K562 (cell line): ENCODE results near the gene LACTB. TPM values are rescaled to one million over a fixed set of nuclear protein-coding genes. Genes with fewer than 3 reads are reported as not detected.

ENCODE experiments used
- ARHGAP35 ChIP-seq: fragments of 450-650 bp; IDR thresholded peaks from 2 replicates; pipeline ENCODE4 v1.6.1; 2018; ENCODE audit not compliant: partially characterized antibody
- BHLHE40 ChIP-seq: IDR thresholded peaks from 2 replicates; pipeline ENCODE4 v1.6.1; 2011; ENCODE audit warnings: low read length, improper control_type of control experiment
- C11orf30 ChIP-seq: fragments of 450-650 bp; IDR thresholded peaks from 2 replicates; pipeline ENCODE4 v1.6.1; 2016; ENCODE audit warnings: low read depth, mild to moderate bottlenecking
- CHD1 ChIP-seq: fragments of 200-600 bp; sonication (generic); IDR thresholded peaks from one replicate; pipeline ENCODE4 v1.6.1; 2012; ENCODE audit warnings: mild to moderate bottlenecking, moderate library complexity, low read length, inconsistent platforms
- CREB1 ChIP-seq, 2 experiments: sonication (generic) in 1 of 2; formaldehyde crosslinking in 1 of 2; IDR thresholded peaks; 2 replicates each; pipeline versions ENCODE4 v1.6.1 to v1.8.0; 2012 to 2022; ENCODE audit warnings: inconsistent platforms in 1 of 2, mild to moderate bottlenecking in 1 of 2, missing genetic modification reagents in 1 of 2, moderate library complexity in 1 of 2
- CXXC5 ChIP-seq: fragments of 250-450 bp; sonication (Bioruptor Pico); IDR thresholded peaks from 2 replicates; pipeline ENCODE4 v1.8.0; 2022; ENCODE audit warnings: inconsistent platforms, mild to moderate bottlenecking, moderate library complexity
- E2F3 ChIP-seq: fragments of 250-450 bp; sonication (Bioruptor Pico); IDR thresholded peaks from 2 replicates; pipeline ENCODE4 v1.4.0; 2020; ENCODE audit warnings: mild to moderate bottlenecking
- GABPB1 ChIP-seq: sonication (generic); formaldehyde crosslinking; IDR thresholded peaks from 2 replicates; pipeline ENCODE4 v1.8.0; 2022; ENCODE audit warnings: mild to moderate bottlenecking, missing genetic modification reagents
- GABPB2 ChIP-seq: fragments of 250-450 bp; sonication (Bioruptor Pico); conservative IDR thresholded peaks from 2 replicates; pipeline ENCODE4 v1.5.1; 2021; ENCODE audit warnings: mild to moderate bottlenecking
- HMG20A ChIP-seq: fragments of 450-650 bp; formaldehyde crosslinking; conservative IDR thresholded peaks from 2 replicates; pipeline ENCODE4 v1.4.0; 2020; ENCODE audit warnings: mild to moderate bottlenecking, mixed read lengths
- MYC ChIP-seq, 2 experiments: fragments of 250-450 bp in 1 of 2; sonication (Bioruptor Pico) in 1 of 2; IDR thresholded peaks; 2 replicates each; pipeline versions ENCODE4 v1.5.1 to v1.6.1; 2012 to 2021; ENCODE audit warnings: low read depth in 2 of 2, borderline replicate concordance in 1 of 2, improper control_type of control experiment in 1 of 2, low read length in 1 of 2, mild to moderate bottlenecking in 1 of 2, moderate library complexity in 1 of 2
- OTX1 ChIP-seq: fragments of 450-650 bp; formaldehyde crosslinking; IDR thresholded peaks from 2 replicates; pipeline ENCODE4 v1.4.0; 2022; ENCODE audit warnings: mild to moderate bottlenecking
- U2AF2 ChIP-seq: fragments of 200-400 bp; formaldehyde crosslinking; optimal IDR thresholded peaks from 2 replicates; pipeline ENCODE3; 2017; ENCODE audit warnings: low read depth, mild to moderate bottlenecking, low read length
- ZNF263 ChIP-seq: sonication (generic); formaldehyde crosslinking; IDR thresholded peaks from 2 replicates; pipeline ENCODE4 v1.8.0; 2022; ENCODE audit warnings: mild to moderate bottlenecking, missing genetic modification reagents, borderline replicate concordance
- ZNF274 ChIP-seq: IDR thresholded peaks from 2 replicates; pipeline ENCODE4 v1.6.1; 2011; ENCODE audit warnings: low read depth, mild to moderate bottlenecking, low read length, moderate library complexity, borderline replicate concordance
- ZNF696 ChIP-seq: fragments of 250-450 bp; sonication (Bioruptor Pico); conservative IDR thresholded peaks from 2 replicates; pipeline ENCODE4 v1.4.0; 2020; ENCODE audit warnings: mild to moderate bottlenecking, moderate library complexity
- ZNF75A ChIP-seq: fragments of 450-650 bp; formaldehyde crosslinking; IDR thresholded peaks from 2 replicates; pipeline ENCODE4 v1.4.0; 2020; ENCODE audit warnings: mild to moderate bottlenecking
- polyA plus RNA-seq, 8 experiments: library from polyadenylated mRNA; depleted of rRNA in 4 of 8; stranded (reverse) in 5 of 8; unstranded in 3 of 8; fragments of >200 nt; fragmentation: Nextera tagmentation in 2 of 8; fragmentation: Illumina TruSeq in 1 of 8; extraction: Ambion mirVana in 2 of 8; extraction: Trizol in 1 of 8; gene quantifications; 2 replicates each; pipeline versions ENCODE4 v1.2.1 to v1.2.3, GENCODE V29; 2011 to 2014; ENCODE audit warnings: inconsistent platforms in 1 of 8, missing spikeins in 1 of 8
- total RNA-seq, 7 experiments: library from RNA; depleted of rRNA in 6 of 7; stranded (reverse); fragments of >200 nt in 6 of 7; fragmentation: Illumina TruSeq in 2 of 7; extraction: Trizol in 2 of 7; gene quantifications; 2 replicates each; pipeline versions ENCODE4 v1.2.1 to v1.2.3, GENCODE V29; 2011 to 2021; ENCODE audit warnings: low replicate concordance in 1 of 7
- TF ChIP-seq, protein P1 (sequence below): fragments of 200-800 bp; sonication (Bioruptor generic); IDR thresholded peaks from 2 replicates; pipeline ENCODE4 v1.6.1; 2017; ENCODE audit warnings: missing genetic modification characterization, missing compliant biosample characterization
- TF ChIP-seq, protein P2 (sequence below): fragments of 450-650 bp; IDR thresholded peaks from 2 replicates; pipeline ENCODE4 v1.7.0; 2016; ENCODE audit warnings: borderline replicate concordance
- TF ChIP-seq, protein P3 (sequence below): sonication (generic); formaldehyde crosslinking; IDR thresholded peaks from 2 replicates; pipeline ENCODE4 v1.8.0; 2023; ENCODE audit warnings: mild to moderate bottlenecking, missing genetic modification reagents
- TF ChIP-seq, protein P4 (sequence below): sonication (generic); formaldehyde crosslinking; IDR thresholded peaks from 2 replicates; pipeline ENCODE4 v1.8.1; 2023; ENCODE audit warnings: mild to moderate bottlenecking, missing genetic modification reagents

LACTB gene
- total and polyA plus RNA-seq, 9 of the 15 experiments (the other 6 are each of a cell fraction or from before 2014, with no cell fraction given) = 3.1 to 15.5 (median 9.8) TPM

DNA sequence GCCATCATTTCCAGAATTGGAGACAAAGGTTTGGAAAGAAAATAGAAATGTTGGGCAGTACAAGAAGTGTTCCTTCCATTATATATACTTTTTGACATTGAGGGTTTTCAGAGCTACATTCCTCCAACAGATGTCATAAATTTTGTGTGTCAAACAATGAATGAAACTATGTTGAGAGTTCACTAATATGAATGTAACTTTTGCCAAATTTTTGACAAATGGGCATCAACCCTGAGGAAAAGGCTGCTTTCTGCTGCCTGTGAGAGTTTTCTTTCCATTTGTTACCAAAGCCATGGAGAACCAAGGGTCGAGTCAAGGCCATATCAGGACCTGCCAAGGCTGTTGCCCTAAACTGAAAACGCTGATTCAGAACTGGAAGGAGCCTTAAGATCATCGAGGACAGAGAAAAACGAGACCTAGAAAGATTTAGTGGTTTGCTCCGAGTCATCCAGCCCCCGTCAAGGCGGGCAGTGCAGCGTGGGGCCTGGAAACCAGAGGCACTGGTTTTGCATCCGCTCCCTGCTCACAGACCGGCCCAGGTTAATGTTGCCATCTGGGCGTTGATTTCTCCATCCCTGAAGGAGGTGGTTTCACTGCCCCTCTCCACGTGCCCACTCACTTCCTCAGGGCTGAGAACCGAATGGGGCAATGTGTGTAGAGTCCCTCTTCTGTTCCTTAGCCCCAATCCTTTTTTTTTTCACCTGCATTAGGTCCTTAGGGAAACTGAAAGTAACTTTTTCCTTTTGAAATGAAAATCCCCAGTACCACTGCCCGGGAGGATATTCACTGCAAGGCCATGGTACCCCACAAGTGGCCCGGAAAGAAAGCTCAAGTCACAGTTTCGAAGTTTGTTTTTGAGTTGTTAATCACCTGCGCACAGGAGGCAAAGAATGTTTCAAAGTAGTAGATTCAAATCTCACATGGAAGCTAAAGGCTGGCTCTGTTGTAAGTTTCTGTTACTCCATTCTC lies 46.4 kb upstream of the LACTB start (continued):
- TF ChIP-seq, protein P1, sequence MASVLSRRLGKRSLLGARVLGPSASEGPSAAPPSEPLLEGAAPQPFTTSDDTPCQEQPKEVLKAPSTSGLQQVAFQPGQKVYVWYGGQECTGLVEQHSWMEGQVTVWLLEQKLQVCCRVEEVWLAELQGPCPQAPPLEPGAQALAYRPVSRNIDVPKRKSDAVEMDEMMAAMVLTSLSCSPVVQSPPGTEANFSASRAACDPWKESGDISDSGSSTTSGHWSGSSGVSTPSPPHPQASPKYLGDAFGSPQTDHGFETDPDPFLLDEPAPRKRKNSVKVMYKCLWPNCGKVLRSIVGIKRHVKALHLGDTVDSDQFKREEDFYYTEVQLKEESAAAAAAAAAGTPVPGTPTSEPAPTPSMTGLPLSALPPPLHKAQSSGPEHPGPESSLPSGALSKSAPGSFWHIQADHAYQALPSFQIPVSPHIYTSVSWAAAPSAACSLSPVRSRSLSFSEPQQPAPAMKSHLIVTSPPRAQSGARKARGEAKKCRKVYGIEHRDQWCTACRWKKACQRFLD (CRISPR knock-in tag) = no peak
- TF ChIP-seq ARHGAP35 (no peak), CXXC5 (CRISPR knock-in tag) (0 out of 2 replicates have a peak, but pooled peaks have one; percentile 11), ZNF274 (no peak), C11orf30 (peak; percentile 70; the same call in 1 of the 2 replicates), BHLHE40 (no peak), GABPB1 (CRISPR knock-in tag) (no peak), E2F3 (CRISPR knock-in tag) (no peak), U2AF2 (no peak), HMG20A (CRISPR knock-in tag) (no peak), GABPB2 (CRISPR knock-in tag) (no peak), CREB1 (IDR thresholded peaks at IDR 0.05) (no peak), CREB1 (CRISPR knock-in tag; IDR thresholded peaks at IDR 0.05) (no peak), CHD1 (no peak), OTX1 (CRISPR knock-in tag) (no peak), ZNF75A (CRISPR knock-in tag) (no peak), ZNF263 (no peak), MYC (IDR thresholded peaks at IDR 0.05; ENCODE audit: low read depth, low read length) (no peak), MYC (CRISPR knock-in tag; IDR thresholded peaks at IDR 0.05; ENCODE audit: borderline replicate concordance, low read depth) (no peak), ZNF696 (no peak)
- TF ChIP-seq, protein P2, sequence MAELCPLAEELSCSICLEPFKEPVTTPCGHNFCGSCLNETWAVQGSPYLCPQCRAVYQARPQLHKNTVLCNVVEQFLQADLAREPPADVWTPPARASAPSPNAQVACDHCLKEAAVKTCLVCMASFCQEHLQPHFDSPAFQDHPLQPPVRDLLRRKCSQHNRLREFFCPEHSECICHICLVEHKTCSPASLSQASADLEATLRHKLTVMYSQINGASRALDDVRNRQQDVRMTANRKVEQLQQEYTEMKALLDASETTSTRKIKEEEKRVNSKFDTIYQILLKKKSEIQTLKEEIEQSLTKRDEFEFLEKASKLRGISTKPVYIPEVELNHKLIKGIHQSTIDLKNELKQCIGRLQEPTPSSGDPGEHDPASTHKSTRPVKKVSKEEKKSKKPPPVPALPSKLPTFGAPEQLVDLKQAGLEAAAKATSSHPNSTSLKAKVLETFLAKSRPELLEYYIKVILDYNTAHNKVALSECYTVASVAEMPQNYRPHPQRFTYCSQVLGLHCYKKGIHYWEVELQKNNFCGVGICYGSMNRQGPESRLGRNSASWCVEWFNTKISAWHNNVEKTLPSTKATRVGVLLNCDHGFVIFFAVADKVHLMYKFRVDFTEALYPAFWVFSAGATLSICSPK = no peak
- TF ChIP-seq, protein P3, sequence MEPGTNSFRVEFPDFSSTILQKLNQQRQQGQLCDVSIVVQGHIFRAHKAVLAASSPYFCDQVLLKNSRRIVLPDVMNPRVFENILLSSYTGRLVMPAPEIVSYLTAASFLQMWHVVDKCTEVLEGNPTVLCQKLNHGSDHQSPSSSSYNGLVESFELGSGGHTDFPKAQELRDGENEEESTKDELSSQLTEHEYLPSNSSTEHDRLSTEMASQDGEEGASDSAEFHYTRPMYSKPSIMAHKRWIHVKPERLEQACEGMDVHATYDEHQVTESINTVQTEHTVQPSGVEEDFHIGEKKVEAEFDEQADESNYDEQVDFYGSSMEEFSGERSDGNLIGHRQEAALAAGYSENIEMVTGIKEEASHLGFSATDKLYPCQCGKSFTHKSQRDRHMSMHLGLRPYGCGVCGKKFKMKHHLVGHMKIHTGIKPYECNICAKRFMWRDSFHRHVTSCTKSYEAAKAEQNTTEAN (CRISPR knock-in tag) = no peak
- TF ChIP-seq, protein P4, sequence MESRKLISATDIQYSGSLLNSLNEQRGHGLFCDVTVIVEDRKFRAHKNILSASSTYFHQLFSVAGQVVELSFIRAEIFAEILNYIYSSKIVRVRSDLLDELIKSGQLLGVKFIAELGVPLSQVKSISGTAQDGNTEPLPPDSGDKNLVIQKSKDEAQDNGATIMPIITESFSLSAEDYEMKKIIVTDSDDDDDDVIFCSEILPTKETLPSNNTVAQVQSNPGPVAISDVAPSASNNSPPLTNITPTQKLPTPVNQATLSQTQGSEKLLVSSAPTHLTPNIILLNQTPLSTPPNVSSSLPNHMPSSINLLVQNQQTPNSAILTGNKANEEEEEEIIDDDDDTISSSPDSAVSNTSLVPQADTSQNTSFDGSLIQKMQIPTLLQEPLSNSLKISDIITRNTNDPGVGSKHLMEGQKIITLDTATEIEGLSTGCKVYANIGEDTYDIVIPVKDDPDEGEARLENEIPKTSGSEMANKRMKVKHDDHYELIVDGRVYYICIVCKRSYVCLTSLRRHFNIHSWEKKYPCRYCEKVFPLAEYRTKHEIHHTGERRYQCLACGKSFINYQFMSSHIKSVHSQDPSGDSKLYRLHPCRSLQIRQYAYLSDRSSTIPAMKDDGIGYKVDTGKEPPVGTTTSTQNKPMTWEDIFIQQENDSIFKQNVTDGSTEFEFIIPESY = no peak
